Stimulated activated naive CD4-positive, alpha-beta T cell treated with Interleukin-2 at 50 U/mL for 16 hours (primary cell): ENCODE data around the gene ARL13B.

Experiments used
- DNase-seq: peaks from one replicate; lab custom pipeline; 2025; lab: John Stamatoyannopoulos, UW

ARL13B gene

DNA sequence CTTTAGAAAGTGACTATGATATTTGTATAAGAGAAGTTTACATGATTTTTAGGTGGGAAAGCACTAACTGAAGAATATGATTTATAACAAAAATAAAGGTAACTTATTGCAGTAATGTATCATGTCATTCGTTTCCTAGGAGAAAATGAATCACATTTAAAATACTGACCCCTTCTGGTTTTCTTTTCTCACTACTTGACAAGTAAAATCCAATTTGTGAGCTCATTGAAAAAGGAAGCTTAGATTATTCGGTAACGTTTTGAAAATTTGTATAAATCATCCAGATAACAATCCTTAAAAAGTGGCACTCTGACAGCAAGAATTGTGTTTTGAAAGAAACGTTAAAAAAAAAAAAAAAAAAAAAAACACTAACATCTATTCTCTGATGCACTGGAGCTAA is 121.9 kb downstream of the ARL13B start:
- DNase-seq: no peak
